ENCODE data around the gene ELOA. TPM values are rescaled to one million over a fixed set of nuclear protein-coding genes. Genes with fewer than 3 reads are reported as not detected.

The ELOA gene
- total and polyA plus RNA-seq, 2 of the 13 experiments (the other 11 are each of a cell fraction or from before 2014, with no cell fraction given) = 14.2 to 28.5 TPM

DNA sequence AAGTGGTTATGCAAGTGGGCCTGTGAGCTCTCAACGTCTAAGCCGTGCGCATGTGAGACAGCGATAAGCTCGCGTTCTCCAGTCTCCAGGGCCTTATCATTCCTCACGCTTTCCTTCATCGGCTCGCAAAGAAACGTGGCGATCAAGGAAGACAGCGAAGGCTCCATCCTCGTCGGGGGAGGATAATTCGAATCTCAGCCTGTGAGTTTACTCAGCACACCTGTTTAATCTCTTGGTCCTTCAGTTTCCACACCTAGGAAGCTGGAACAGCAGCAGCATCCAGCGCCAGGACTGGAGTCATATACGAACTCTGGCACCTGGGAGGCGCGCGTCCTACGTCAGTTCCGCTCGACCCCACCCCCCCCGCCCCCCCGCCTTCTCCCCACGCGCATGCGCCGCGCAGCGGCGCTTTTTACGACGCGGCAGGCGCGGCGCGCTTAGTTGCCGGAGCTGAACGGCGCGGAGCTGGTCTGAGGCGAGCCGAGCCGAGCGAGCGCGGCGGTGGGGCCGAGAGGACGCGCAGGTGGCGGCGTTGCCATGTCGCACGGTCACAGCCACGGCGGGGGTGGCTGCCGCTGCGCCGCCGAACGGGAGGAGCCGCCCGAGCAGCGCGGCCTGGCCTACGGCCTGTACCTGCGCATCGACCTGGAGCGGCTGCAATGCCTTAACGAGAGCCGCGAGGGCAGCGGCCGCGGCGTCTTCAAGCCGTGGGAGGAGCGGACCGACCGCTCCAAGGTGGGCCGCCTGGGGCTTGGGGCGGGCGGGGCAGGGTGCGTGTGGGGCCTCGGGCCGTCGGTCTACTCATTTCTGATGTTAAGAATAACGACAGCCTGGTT, 34.9 kb downstream of the ELOA start, which contains the start of gene PITHD1 (continued):
- TF ChIP-seq U2AF2 (IDR thresholded peaks at IDR 0.05; ENCODE audit: low read depth, low read length) (no peak), ZNF33B (CRISPR knock-in tag; IDR thresholded peaks at IDR 0.05) (no peak), DPF2 (CRISPR knock-in tag; IDR thresholded peaks at IDR 0.05; ENCODE audit: borderline replicate concordance, low read depth) (no peak), NFIC (IDR thresholded peaks at IDR 0.05; ENCODE audit: low read length) (no peak), ZFP82 (CRISPR knock-in tag; IDR thresholded peaks at IDR 0.05; ENCODE audit: borderline replicate concordance) (no peak; the same call in 1 of the 2 replicates), ZNF781 (CRISPR knock-in tag; IDR thresholded peaks at IDR 0.05; ENCODE audit: borderline replicate concordance, not compliant biosample characterization) (peak; percentile 67), MEF2D (CRISPR knock-in tag; IDR thresholded peaks at IDR 0.05) (0 out of 2 replicates have a peak, but pooled peaks have one; percentile 38), KDM3A (CRISPR knock-in tag; IDR thresholded peaks at IDR 0.05; ENCODE audit: low read depth) (0 out of 2 replicates have a peak, but pooled peaks have one; percentile 51), ZNF678 (CRISPR knock-in tag; IDR thresholded peaks at IDR 0.05) (no peak), ATAD3A (CRISPR knock-in tag; IDR thresholded peaks at IDR 0.05) (peak; percentile 17; the same call in 1 of the 2 replicates), HMGA1 (CRISPR knock-in tag; conservative IDR thresholded peaks at IDR 0.05) (no peak)
- TF ChIP-seq, protein P1, sequence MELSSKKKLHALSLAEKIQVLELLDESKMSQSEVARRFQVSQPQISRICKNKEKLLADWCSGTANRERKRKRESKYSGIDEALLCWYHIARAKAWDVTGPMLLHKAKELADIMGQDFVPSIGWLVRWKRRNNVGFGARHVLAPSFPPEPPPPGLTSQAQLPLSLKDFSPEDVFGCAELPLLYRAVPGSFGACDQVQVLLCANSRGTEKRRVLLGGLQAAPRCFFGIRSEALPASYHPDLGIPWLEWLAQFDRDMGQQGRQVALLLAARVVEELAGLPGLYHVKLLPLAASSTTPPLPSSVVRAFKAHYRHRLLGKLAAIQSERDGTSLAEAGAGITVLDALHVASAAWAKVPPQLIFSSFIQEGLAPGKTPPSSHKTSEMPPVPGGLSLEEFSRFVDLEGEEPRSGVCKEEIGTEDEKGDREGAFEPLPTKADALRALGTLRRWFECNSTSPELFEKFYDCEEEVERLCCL (CRISPR knock-in tag; IDR thresholded peaks at IDR 0.05; ENCODE audit: borderline replicate concordance) = no peak
- TF ChIP-seq, protein P2, sequence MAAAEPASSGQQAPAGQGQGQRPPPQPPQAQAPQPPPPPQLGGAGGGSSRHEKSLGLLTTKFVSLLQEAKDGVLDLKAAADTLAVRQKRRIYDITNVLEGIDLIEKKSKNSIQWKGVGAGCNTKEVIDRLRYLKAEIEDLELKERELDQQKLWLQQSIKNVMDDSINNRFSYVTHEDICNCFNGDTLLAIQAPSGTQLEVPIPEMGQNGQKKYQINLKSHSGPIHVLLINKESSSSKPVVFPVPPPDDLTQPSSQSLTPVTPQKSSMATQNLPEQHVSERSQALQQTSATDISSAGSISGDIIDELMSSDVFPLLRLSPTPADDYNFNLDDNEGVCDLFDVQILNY (CRISPR knock-in tag; conservative IDR thresholded peaks at IDR 0.05) = 0 out of 2 replicates have a peak, but pooled peaks have one; percentile 34
- TF ChIP-seq, protein P3, sequence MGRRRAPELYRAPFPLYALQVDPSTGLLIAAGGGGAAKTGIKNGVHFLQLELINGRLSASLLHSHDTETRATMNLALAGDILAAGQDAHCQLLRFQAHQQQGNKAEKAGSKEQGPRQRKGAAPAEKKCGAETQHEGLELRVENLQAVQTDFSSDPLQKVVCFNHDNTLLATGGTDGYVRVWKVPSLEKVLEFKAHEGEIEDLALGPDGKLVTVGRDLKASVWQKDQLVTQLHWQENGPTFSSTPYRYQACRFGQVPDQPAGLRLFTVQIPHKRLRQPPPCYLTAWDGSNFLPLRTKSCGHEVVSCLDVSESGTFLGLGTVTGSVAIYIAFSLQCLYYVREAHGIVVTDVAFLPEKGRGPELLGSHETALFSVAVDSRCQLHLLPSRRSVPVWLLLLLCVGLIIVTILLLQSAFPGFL (CRISPR knock-in tag; IDR thresholded peaks at IDR 0.05) = 0 out of 2 replicates have a peak, but pooled peaks have one; percentile 43
- TF ChIP-seq, protein P4, sequence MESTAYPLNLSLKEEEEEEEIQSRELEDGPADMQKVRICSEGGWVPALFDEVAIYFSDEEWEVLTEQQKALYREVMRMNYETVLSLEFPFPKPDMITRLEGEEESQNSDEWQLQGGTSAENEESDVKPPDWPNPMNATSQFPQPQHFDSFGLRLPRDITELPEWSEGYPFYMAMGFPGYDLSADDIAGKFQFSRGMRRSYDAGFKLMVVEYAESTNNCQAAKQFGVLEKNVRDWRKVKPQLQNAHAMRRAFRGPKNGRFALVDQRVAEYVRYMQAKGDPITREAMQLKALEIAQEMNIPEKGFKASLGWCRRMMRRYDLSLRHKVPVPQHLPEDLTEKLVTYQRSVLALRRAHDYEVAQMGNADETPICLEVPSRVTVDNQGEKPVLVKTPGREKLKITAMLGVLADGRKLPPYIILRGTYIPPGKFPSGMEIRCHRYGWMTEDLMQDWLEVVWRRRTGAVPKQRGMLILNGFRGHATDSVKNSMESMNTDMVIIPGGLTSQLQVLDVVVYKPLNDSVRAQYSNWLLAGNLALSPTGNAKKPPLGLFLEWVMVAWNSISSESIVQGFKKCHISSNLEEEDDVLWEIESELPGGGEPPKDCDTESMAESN (CRISPR knock-in tag; conservative IDR thresholded peaks at IDR 0.05) = peak; percentile 45; the same call in 1 of the 2 replicates
- TF ChIP-seq, protein P5, sequence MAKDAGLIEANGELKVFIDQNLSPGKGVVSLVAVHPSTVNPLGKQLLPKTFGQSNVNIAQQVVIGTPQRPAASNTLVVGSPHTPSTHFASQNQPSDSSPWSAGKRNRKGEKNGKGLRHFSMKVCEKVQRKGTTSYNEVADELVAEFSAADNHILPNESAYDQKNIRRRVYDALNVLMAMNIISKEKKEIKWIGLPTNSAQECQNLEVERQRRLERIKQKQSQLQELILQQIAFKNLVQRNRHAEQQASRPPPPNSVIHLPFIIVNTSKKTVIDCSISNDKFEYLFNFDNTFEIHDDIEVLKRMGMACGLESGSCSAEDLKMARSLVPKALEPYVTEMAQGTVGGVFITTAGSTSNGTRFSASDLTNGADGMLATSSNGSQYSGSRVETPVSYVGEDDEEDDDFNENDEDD (CRISPR knock-in tag; IDR thresholded peaks at IDR 0.05; ENCODE audit: borderline replicate concordance) = no peak; the same call in 1 of the 2 replicates
